A549 (cell line): ENCODE measurements around the gene EML4.

Source experiments
- MAFK ChIP-seq: fragments of 450-650 bp; IDR thresholded peaks from 2 replicates; pipeline ENCODE4 v1.6.1; 2014; ENCODE audit not compliant: partially characterized antibody
- TF ChIP-seq, protein P1 (sequence below): fragments of 450-650 bp; IDR thresholded peaks from 2 replicates; pipeline ENCODE4 v1.6.1; 2014; ENCODE audit warnings: antibody characterized with exemption
- TF ChIP-seq, protein P2 (sequence below): fragments of >200 bp; sonication (Bioruptor Twin); formaldehyde crosslinking; IDR thresholded peaks from 3 replicates; pipeline ENCODE4 v1.5.1; 2016

DNA sequence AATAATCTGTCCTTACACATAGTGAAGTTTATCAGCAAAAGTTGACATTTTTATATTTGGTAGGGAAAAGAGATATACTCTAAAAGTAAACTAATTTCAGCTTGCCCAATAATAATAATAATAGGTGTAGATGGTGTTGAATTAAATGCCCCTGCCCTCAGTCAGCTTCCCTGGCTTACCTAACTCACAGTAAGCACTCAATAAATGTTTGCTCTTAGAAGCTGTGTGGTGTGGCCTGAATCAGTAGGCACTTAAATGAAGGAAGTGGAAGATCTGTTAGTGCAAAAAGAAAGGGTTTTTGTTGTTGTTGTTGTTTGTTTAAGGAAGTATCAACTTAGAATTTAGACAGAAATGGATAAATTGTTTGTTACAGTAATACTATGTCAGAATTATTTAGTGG lies 36.2 kb downstream of the EML4 start:
- TF ChIP-seq, protein P1, sequence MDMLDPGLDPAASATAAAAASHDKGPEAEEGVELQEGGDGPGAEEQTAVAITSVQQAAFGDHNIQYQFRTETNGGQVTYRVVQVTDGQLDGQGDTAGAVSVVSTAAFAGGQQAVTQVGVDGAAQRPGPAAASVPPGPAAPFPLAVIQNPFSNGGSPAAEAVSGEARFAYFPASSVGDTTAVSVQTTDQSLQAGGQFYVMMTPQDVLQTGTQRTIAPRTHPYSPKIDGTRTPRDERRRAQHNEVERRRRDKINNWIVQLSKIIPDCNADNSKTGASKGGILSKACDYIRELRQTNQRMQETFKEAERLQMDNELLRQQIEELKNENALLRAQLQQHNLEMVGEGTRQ = no peak
- TF ChIP-seq MAFK = no peak
- TF ChIP-seq, protein P2, sequence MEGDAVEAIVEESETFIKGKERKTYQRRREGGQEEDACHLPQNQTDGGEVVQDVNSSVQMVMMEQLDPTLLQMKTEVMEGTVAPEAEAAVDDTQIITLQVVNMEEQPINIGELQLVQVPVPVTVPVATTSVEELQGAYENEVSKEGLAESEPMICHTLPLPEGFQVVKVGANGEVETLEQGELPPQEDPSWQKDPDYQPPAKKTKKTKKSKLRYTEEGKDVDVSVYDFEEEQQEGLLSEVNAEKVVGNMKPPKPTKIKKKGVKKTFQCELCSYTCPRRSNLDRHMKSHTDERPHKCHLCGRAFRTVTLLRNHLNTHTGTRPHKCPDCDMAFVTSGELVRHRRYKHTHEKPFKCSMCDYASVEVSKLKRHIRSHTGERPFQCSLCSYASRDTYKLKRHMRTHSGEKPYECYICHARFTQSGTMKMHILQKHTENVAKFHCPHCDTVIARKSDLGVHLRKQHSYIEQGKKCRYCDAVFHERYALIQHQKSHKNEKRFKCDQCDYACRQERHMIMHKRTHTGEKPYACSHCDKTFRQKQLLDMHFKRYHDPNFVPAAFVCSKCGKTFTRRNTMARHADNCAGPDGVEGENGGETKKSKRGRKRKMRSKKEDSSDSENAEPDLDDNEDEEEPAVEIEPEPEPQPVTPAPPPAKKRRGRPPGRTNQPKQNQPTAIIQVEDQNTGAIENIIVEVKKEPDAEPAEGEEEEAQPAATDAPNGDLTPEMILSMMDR = no peak
